ENCODE data around the gene GOLGA6L2. TPM values are rescaled to one million over a fixed set of nuclear protein-coding genes. Genes with fewer than 3 reads are reported as not detected.

GOLGA6L2 gene
- total and polyA plus RNA-seq, 2 donors (not counting 3 experiments of a cell fraction or from before 2014, with no cell fraction given): not detected

DNA sequence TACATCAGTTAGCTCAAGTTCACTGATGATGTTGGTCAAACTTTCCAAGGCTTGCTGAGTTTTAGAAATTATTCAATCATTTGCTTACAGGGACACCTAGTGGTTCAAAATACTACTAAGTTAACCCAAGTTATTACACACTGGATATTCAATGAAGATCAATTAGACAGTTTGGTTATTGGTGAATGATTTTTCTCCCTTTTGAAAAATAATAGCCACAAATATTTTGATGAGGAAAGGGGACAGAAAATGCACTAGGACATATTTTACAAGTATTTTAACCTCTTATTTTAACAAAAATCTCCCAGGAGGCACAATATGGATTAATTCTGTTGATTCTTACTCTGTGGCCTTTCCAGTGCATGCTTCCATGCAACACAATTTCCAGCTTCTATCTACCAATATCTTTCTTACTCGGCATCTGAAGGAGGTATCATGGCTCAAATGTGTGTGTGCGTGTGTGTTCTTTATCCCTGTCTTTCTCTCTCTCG, 20.1 kb upstream of the GOLGA6L2 start:
- dilution Hi-C loops (cut with MboI; ENCODE audit: extremely low pct_ligation_motif_present, low sequenced_read_pairs): no loop called here
- BruUV-seq (replicated peaks): no TSS peak
- Histone ChIP-seq H3K4me3 (replicated peaks in 1 of 3; ENCODE audit: insufficient read depth in 1 of 3, low read depth in 1 of 3, low read length in 3 of 3) (no peak overlapping the region), H4K20me1 (replicated peaks; ENCODE audit: control insufficient read depth, extremely low read depth, insufficient read depth, low read length) (no peaks in the 10 kb centered on the region), H3K9me1 (replicated peaks; ENCODE audit: control insufficient read depth, extremely low read depth, insufficient read depth, low read length) (no peaks in the 10 kb centered on the region), H3K9me3 (replicated peaks; ENCODE audit: control insufficient read depth, insufficient read depth, low read length) (no peaks in the 10 kb centered on the region), H3K27ac (ENCODE audit: insufficient read depth, low read depth, low read length) (no peak overlapping the region), H2AFZ (ENCODE audit: low read depth, low read length) (no peak overlapping the region), H3K4me1 (ENCODE audit: control insufficient read depth, extremely low read depth, insufficient read depth, low read length) (no peaks in the 10 kb centered on the region), H3K9ac (replicated peaks; ENCODE audit: extremely low read depth, insufficient read depth, low read length) (no peak overlapping the region), H3K27me3 (ENCODE audit: control insufficient read depth in 2 of 2, insufficient read depth in 2 of 2, low read length in 2 of 2) (no peaks in the 10 kb centered on the region), H3K36me3 (ENCODE audit: control insufficient read depth in 2 of 2, extremely low read depth in 1 of 2, insufficient read depth in 2 of 2, low read length in 2 of 2) (no peaks in the 10 kb centered on the region), H3K79me2 (ENCODE audit: control insufficient read depth, insufficient read depth, low read length) (no peaks in the 10 kb centered on the region), H3K4me2 (ENCODE audit: insufficient read depth, low read length) (no peak overlapping the region)
- FAIRE-seq (no peak), DNase-seq (ENCODE audit: low read depth, low spot score) (peak; percentile 11)
- CTCF ChIA-PET: no interaction called here
- intact Hi-C loops (cut with micrococcal nuclease): no loop called here
- POLR2A ChIA-PET: no interaction called here
- no peak for TF ChIP-seq POLR2A (IDR thresholded peaks at IDR 0.05; ENCODE audit: low read depth, low read length)
- no peak for TF ChIP-seq MYC (IDR thresholded peaks at IDR 0.05; ENCODE audit: low read depth, low read length)
- TF ChIP-seq GATA2 (IDR thresholded peaks at IDR 0.05; ENCODE audit: insufficient read depth, insufficient read length, low read depth, low read length): no peak

DNA sequence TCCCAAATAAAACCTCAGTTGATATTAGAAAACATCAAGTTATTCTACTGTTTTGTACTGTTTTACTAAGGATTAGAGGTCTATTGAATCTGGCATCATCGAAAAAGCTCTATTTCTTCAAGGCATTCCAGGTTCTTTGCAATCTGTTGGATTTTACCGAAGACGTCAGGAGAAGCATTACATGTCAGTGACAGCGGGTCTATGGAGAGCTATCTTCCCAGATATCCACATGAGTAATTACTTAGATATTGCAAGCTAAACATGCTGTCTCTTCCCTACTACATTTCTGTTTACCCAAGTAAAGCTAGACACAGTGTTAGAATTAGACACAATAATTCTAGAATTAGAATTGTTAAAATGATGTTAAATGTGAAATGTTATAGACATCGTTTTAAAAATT, 10.8 kb upstream of the GOLGA6L2 start:
- Histone ChIP-seq H3K9ac (replicated peaks; ENCODE audit: extremely low read depth, insufficient read depth, low read length) (no peak overlapping the region), H3K4me1 (ENCODE audit: control insufficient read depth, extremely low read depth, insufficient read depth, low read length) (no peaks in the 10 kb centered on the region), H3K27me3 (ENCODE audit: control insufficient read depth in 2 of 2, insufficient read depth in 2 of 2, low read length in 2 of 2) (no peaks in the 10 kb centered on the region), H3K27ac (ENCODE audit: insufficient read depth, low read depth, low read length) (no peak overlapping the region), H3K79me2 (ENCODE audit: control insufficient read depth, insufficient read depth, low read length) (no peaks in the 10 kb centered on the region), H3K4me2 (ENCODE audit: insufficient read depth, low read length) (no peak overlapping the region), H3K9me3 (replicated peaks; ENCODE audit: control insufficient read depth, insufficient read depth, low read length) (no peaks in the 10 kb centered on the region), H4K20me1 (replicated peaks; ENCODE audit: control insufficient read depth, extremely low read depth, insufficient read depth, low read length) (no peaks in the 10 kb centered on the region), H3K4me3 (replicated peaks in 1 of 3; ENCODE audit: insufficient read depth in 1 of 3, low read depth in 1 of 3, low read length in 3 of 3) (no peak overlapping the region), H3K9me1 (replicated peaks; ENCODE audit: control insufficient read depth, extremely low read depth, insufficient read depth, low read length) (no peaks in the 10 kb centered on the region), H3K36me3 (ENCODE audit: control insufficient read depth in 2 of 2, extremely low read depth in 1 of 2, insufficient read depth in 2 of 2, low read length in 2 of 2) (no peaks in the 10 kb centered on the region), H2AFZ (ENCODE audit: low read depth, low read length) (no peak overlapping the region)
- FAIRE-seq (no peak), DNase-seq (ENCODE audit: low read depth, low spot score) (no peak)
- dilution Hi-C loops (cut with MboI; ENCODE audit: extremely low pct_ligation_motif_present, low sequenced_read_pairs) (no loop called here), intact Hi-C loops (cut with micrococcal nuclease) (no loop called here)
- POLR2A ChIA-PET: no interaction called here
- no TSS peak for BruUV-seq (replicated peaks)
- CTCF ChIA-PET: no interaction called here
- TF ChIP-seq MYC (IDR thresholded peaks at IDR 0.05; ENCODE audit: low read depth, low read length) (no peak), EZH2 (IDR thresholded peaks at IDR 0.05; ENCODE audit: borderline replicate concordance, low read depth, low read length, severe bottlenecking) (no peak), FOS (IDR thresholded peaks at IDR 0.05; ENCODE audit: borderline replicate concordance, insufficient read depth, low read length) (no peak), CTCF (IDR thresholded peaks at IDR 0.05; ENCODE audit: extremely low read depth in 1 of 2, insufficient read depth in 1 of 2, low read depth in 1 of 2, low read length in 2 of 2) (no peak), POLR2AphosphoS5 (IDR thresholded peaks at IDR 0.05; ENCODE audit: insufficient read depth, low read depth, low read length) (no peak), JUN (IDR thresholded peaks at IDR 0.05; ENCODE audit: borderline replicate concordance, insufficient read depth, insufficient read length, low read depth) (no peak)
